ENCODE data around the gene CABYR. TPM values are rescaled to one million over a fixed set of nuclear protein-coding genes. Genes with fewer than 3 reads are reported as not detected.

CABYR gene
- total and polyA plus RNA-seq, 2 donors (not counting 1 experiment from before 2014, with no cell fraction given) = 7.3 to 14.0 TPM

DNA sequence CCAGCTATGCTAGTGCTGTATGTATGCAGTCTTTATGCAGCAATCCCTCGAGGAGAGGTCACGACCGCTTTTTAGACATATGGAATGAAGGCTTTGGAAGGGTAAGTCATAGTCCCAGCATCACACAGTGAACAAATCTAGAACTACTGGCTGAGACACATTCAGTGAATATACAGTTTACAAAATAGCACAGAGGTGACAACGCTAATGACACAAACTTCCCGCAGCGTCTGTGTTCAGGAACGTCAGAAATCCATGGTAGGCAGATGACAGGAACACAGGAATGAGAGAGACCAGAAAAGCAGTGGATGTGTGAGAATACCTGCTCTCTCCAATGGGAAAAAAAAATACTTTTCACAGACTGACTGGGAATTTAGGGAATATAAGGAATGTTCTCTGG, 29.6 kb downstream of the CABYR start:
- no peaks in the 10 kb centered on the region for H3K4me1 ChIP-seq (ENCODE audit: control insufficient read depth, extremely low read depth, insufficient read depth, low read length)
- no peak overlapping the region for H3K9ac ChIP-seq (ENCODE audit: insufficient read depth, low read length)
- no peak overlapping the region for H3K4me2 ChIP-seq (ENCODE audit: extremely low read depth, insufficient read depth, low read length)
- no peak overlapping the region for H2AFZ ChIP-seq (ENCODE audit: low read length)
- peak in 1 of 2 donors; percentile 14 for DNase-seq (ENCODE audit: low read depth in 2 of 2)
- TF ChIP-seq, protein P1, sequence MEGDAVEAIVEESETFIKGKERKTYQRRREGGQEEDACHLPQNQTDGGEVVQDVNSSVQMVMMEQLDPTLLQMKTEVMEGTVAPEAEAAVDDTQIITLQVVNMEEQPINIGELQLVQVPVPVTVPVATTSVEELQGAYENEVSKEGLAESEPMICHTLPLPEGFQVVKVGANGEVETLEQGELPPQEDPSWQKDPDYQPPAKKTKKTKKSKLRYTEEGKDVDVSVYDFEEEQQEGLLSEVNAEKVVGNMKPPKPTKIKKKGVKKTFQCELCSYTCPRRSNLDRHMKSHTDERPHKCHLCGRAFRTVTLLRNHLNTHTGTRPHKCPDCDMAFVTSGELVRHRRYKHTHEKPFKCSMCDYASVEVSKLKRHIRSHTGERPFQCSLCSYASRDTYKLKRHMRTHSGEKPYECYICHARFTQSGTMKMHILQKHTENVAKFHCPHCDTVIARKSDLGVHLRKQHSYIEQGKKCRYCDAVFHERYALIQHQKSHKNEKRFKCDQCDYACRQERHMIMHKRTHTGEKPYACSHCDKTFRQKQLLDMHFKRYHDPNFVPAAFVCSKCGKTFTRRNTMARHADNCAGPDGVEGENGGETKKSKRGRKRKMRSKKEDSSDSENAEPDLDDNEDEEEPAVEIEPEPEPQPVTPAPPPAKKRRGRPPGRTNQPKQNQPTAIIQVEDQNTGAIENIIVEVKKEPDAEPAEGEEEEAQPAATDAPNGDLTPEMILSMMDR (conservative IDR thresholded peaks at IDR 0.05 in 1 of 2, IDR thresholded peaks at IDR 0.05 in 1 of 2; ENCODE audit: low read depth in 1 of 2, low read length in 2 of 2) = no peak
- no peak for TF ChIP-seq EZH2 (IDR thresholded peaks at IDR 0.05; ENCODE audit: low read length, missing control alignments)
- no peaks in the 10 kb centered on the region for H3K9me3 ChIP-seq (ENCODE audit: control insufficient read depth, insufficient read depth, low read depth, low read length)
- H3K36me3 ChIP-seq (ENCODE audit: control insufficient read depth, insufficient read depth, low read length) = peaks cover 2% of the 10 kb centered on the region
- H4K20me1 ChIP-seq (ENCODE audit: control insufficient read depth, extremely low read depth, insufficient read depth, low read length) = no peaks in the 10 kb centered on the region
- H3K4me3 ChIP-seq (replicated peaks in 1 of 4; ENCODE audit: control extremely low read depth in 1 of 4, insufficient read depth in 1 of 4, low read depth in 3 of 4, low read length in 4 of 4) = no peak overlapping the region
- no peak overlapping the region for H3K27ac ChIP-seq (ENCODE audit: insufficient read depth, low read length)
- no peaks in the 10 kb centered on the region for H3K79me2 ChIP-seq (ENCODE audit: control insufficient read depth, insufficient read depth, low read length)
- H3K27me3 ChIP-seq (ENCODE audit: control insufficient read depth, insufficient read depth, low read length) = no peaks in the 10 kb centered on the region

DNA sequence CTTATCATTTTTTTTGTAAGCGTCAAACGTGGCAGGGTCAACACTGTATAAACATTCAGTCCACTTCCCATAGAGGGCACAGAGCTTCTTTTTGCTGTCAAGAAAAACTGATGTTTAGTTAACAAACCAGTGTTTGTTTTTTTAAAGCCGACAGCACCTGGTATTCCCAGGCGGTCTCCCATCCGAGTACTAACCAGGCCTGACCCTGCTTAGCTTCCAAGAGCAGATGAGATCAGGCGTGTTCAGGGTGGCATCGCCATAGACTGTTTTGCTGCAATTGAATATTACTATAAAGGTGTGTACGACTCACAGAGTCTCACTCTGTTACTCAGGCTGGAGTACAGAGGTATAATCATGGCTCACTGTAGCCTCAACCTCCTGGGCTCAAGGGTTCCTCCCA, 31.5 kb downstream of the CABYR start:
- Histone ChIP-seq H3K27ac (ENCODE audit: insufficient read depth, low read length) (no peak overlapping the region), H4K20me1 (ENCODE audit: control insufficient read depth, extremely low read depth, insufficient read depth, low read length) (no peaks in the 10 kb centered on the region), H3K9me3 (ENCODE audit: control insufficient read depth, insufficient read depth, low read depth, low read length) (no peaks in the 10 kb centered on the region), H3K9ac (ENCODE audit: insufficient read depth, low read length) (no peak overlapping the region), H3K4me3 (replicated peaks in 1 of 4; ENCODE audit: control extremely low read depth in 1 of 4, insufficient read depth in 1 of 4, low read depth in 3 of 4, low read length in 4 of 4) (no peak overlapping the region), H3K79me2 (ENCODE audit: control insufficient read depth, insufficient read depth, low read length) (no peaks in the 10 kb centered on the region), H3K4me2 (ENCODE audit: extremely low read depth, insufficient read depth, low read length) (no peak overlapping the region), H3K4me1 (ENCODE audit: control insufficient read depth, extremely low read depth, insufficient read depth, low read length) (no peaks in the 10 kb centered on the region), H3K36me3 (ENCODE audit: control insufficient read depth, insufficient read depth, low read length) (no peaks in the 10 kb centered on the region), H2AFZ (ENCODE audit: low read length) (no peak overlapping the region), H3K27me3 (ENCODE audit: control insufficient read depth, insufficient read depth, low read length) (no peaks in the 10 kb centered on the region)
- TF ChIP-seq EZH2 (IDR thresholded peaks at IDR 0.05; ENCODE audit: low read length, missing control alignments) = no peak
- TF ChIP-seq, protein P1 (conservative IDR thresholded peaks at IDR 0.05 in 1 of 2, IDR thresholded peaks at IDR 0.05 in 1 of 2; ENCODE audit: low read depth in 1 of 2, low read length in 2 of 2) = no peak
- no peak for DNase-seq (ENCODE audit: low read depth in 2 of 2)

DNA sequence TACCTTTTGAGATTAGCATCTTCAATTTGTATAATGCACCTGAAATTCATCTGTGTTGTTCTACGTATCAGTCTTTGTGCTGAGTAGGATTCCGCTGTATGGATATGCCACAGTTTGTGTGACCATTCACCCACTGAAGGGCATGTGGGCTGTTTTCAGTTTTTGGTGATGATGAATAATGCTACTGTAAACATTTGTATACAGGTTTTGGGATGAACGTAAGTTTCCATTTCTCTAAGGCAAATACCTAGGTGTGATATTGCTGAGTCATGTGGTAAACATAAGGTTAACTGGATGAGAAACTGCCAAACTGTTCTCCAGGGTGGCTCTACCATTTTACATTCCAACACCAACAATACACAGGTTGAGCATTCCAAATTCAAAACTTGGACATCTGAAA, 35.1 kb downstream of the CABYR start:
- no peak overlapping the region for H3K9ac ChIP-seq (ENCODE audit: insufficient read depth, low read length)
- no peak for DNase-seq (ENCODE audit: low read depth in 2 of 2)
- no peak for TF ChIP-seq EZH2 (IDR thresholded peaks at IDR 0.05; ENCODE audit: low read length, missing control alignments)
- H3K4me2 ChIP-seq (ENCODE audit: extremely low read depth, insufficient read depth, low read length) = no peak overlapping the region
- H3K9me3 ChIP-seq (ENCODE audit: control insufficient read depth, insufficient read depth, low read depth, low read length) = no peaks in the 10 kb centered on the region
- H3K27me3 ChIP-seq (ENCODE audit: control insufficient read depth, insufficient read depth, low read length) = no peaks in the 10 kb centered on the region
- H3K4me1 ChIP-seq (ENCODE audit: control insufficient read depth, extremely low read depth, insufficient read depth, low read length) = no peaks in the 10 kb centered on the region
- H3K79me2 ChIP-seq (ENCODE audit: control insufficient read depth, insufficient read depth, low read length) = no peaks in the 10 kb centered on the region
- H2AFZ ChIP-seq (ENCODE audit: low read length) = no peak overlapping the region
- H3K36me3 ChIP-seq (ENCODE audit: control insufficient read depth, insufficient read depth, low read length) = no peaks in the 10 kb centered on the region
- H3K4me3 ChIP-seq (replicated peaks in 1 of 4; ENCODE audit: control extremely low read depth in 1 of 4, insufficient read depth in 1 of 4, low read depth in 3 of 4, low read length in 4 of 4) = no peak overlapping the region
- no peak overlapping the region for H3K27ac ChIP-seq (ENCODE audit: insufficient read depth, low read length)
- H4K20me1 ChIP-seq (ENCODE audit: control insufficient read depth, extremely low read depth, insufficient read depth, low read length) = no peaks in the 10 kb centered on the region

Data from fibroblast of lung (primary cell).